DMS53 treated with DMSO at 0.1 percent for 48 hours (cell line): ENCODE measurements around the gene ARAP1.

ENCODE experiments used
- DNase-seq: peaks from one replicate; lab custom pipeline; 2025; ENCODE audit not compliant: unreplicated experiment; lab: John Stamatoyannopoulos, UW

ARAP1 gene

GRCh38 chr11:72744474-72744873 is 7.7 kb downstream of the ARAP1 start:
- DNase-seq, result no peak

GRCh38 chr11:72743321-72744221 is 8.6 kb downstream of the ARAP1 start:
- DNase-seq, result peak; percentile 34

GRCh38 chr11:72742513-72743320 is 9.5 kb downstream of the ARAP1 start:
- DNase-seq, result no peak

- no peak for DNase-seq
Measured at GRCh38 chr11:72741849-72742512, 10.2 kb downstream of the ARAP1 start.

GRCh38 chr11:72741429-72741833 is 10.8 kb downstream of the ARAP1 start:
- DNase-seq, result no peak

GRCh38 chr11:72740562-72741428 is 11.4 kb downstream of the ARAP1 start:
- no peak for DNase-seq

- no peak for DNase-seq
Measured at GRCh38 chr11:72740060-72740424, 12.2 kb downstream of the ARAP1 start.

- no peak for DNase-seq
Measured at GRCh38 chr11:72739240-72740059, 12.8 kb downstream of the ARAP1 start.

GRCh38 chr11:72738199-72739141 is 13.7 kb downstream of the ARAP1 start:
- no peak for DNase-seq

- DNase-seq, result no peak
Measured at GRCh38 chr11:72737336-72737735, 14.9 kb downstream of the ARAP1 start.

- DNase-seq, result no peak
Measured at GRCh38 chr11:72736452-72737069, 15.6 kb downstream of the ARAP1 start.

GRCh38 chr11:72735495-72736027 is 16.6 kb downstream of the ARAP1 start:
- peak; percentile 28 for DNase-seq

- DNase-seq, result no peak
Measured at GRCh38 chr11:72732329-72732728, 19.9 kb downstream of the ARAP1 start.

- no peak for DNase-seq
Measured at GRCh38 chr11:72730737-72731136, 21.5 kb downstream of the ARAP1 start.

- no peak for DNase-seq
Measured at GRCh38 chr11:72730243-72730642, 22.0 kb downstream of the ARAP1 start.

GRCh38 chr11:72727521-72727920 is 24.7 kb downstream of the ARAP1 start:
- DNase-seq, result no peak

- DNase-seq, result no peak
Measured at GRCh38 chr11:72726266-72727220, 25.7 kb downstream of the ARAP1 start.
